GM19397 (cell line): ENCODE measurements around the gene TKT.
A peak's percentile ranks its signal among the peaks of the same experiment; 100 is the strongest.

Experiments
- ATAC-seq: cut with Tn5 transposase; IDR thresholded peaks from one replicate; pipeline ENCODE4 v1.9.1; 2021; ENCODE audit warnings: mild to moderate bottlenecking, moderate library complexity; ENCODE audit not compliant: unreplicated experiment

Gene TKT

DNA sequence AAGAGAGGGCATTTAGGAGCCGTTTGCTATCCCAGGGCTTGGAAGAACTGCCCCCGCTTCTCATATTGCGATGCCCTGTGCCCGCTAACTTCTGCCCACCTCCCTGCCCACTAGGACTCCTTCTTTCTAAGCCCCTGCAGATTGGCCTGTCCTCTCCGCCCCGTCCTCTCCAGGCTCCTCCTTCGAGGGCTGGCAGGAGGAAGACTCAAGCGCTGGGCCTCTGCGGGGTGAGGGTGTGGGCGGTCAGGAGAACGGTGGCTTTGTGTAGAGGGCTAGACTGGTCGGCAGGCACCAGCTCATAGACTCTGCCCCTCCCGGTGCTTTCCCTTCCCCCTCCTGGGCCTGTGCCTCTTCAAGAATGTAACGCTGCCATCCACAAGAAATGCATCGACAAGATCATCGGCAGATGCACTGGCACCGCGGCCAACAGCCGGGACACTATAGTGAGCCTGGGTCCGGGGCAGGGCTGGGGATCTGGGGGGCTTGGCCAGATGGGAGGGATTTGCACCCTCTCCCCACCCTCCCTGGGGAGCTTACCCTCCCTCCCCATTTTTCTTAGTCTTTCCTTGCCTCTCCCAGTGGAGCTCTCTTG, 73.0 kb downstream of the TKT start:
- no peak for ATAC-seq

GRCh38 chr3:53181528-53181927, 74.3 kb downstream of the TKT start:
- no peak for ATAC-seq

DNA sequence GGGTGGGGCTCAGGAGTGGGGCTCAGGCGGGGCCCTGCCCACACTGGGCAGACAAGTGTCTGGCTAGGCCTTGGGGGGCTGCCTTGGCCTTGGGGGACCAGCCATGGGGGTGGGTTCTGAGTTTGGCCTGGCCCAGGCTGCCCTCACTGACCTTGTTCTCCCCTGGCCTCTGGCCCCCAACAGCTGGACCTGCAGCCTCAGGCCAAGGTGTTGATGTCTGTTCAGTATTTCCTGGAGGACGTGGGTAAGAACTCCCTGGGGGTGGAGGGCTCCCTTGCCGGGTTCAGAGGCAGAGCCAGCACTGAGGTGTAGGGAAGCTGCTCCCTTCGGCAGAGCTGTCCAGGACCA, 74.8 kb downstream of the TKT start:
- no peak for ATAC-seq

GRCh38 chr3:53180305-53181023, 75.4 kb downstream of the TKT start:
- peak; percentile 91 for ATAC-seq

- ATAC-seq, result no peak
These were observed 76.2 kb downstream of the TKT start for GRCh38 chr3:53179580-53179979.

DNA sequence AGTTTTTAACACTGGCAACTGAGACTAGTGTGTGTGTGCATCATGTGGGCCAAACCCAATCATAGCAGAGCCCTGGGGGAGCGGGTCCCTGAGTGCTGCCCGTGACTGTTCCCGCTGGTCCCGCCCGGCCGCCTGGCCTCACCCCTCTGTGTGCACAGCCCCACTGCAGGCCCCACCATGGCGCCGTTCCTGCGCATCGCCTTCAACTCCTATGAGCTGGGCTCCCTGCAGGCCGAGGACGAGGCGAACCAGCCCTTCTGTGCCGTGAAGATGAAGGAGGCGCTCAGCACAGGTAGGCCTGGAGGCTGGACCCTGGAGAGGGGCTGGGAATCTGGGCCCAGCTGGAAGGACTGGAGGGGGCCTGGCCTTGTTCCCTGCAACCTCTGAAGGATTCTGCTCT, 77.6 kb downstream of the TKT start:
- ATAC-seq, result no peak

DNA sequence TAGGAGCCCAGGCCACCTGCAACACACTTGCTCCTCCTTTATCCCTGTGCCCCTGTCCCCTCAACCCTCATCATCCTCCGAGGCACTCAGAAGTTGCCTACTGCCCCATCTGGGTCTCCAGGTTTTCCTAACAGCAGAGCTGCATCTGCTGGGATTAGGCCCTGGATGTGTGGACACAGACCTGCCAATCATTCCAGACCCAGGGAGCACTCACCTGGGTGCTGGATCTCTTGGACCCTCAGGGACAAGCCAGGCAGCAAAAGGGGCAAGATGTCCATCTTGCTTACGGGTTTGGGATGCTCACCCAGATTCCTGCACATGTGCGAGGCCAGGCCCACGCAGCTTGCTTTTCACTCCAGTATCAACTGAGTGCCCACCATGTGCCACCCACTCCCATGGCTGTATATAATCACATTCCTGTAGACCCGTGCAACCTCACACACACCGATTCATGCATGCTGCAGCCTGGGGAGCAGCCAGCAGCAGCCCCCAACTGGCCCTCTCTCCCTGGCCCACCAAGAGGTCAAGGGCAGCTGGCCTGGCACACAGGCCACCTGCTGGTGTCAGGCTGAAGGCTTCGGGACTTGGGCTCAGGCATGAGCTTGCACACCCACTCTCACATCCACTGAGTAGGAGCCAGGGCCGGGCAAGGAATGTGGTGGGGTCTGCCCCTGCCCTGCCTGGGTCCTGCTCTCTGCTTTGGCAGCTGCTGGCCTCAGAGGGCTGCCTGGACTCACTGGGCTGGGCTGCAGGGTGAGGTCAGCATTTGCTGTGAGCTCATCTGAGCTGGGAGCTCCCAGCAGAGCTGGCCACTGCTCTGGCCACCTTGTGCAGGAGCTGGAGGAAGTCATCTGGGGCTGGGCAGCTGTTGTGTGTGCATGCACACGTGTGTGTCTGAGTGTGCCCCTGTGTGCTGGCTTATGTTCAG, 79.9 kb downstream of the TKT start:
- ATAC-seq, result no peak
